Subcutaneous adipose tissue (tissue), 4 donors: ENCODE measurements around the gene CD37. TPM values are rescaled to one million over a fixed set of nuclear protein-coding genes. Genes with fewer than 3 reads are reported as not detected.

Experiments used
- CTCF ChIP-seq: fragments of 450-650 bp; IDR thresholded peaks from one replicate; pipeline ENCODE4 v1.5.1; 2016; ENCODE audit warnings: low read depth, mild to moderate bottlenecking, control low read depth, antibody characterized with exemption, moderate library complexity
- total RNA-seq, 4 donors: library from RNA; depleted of rRNA; stranded (reverse); fragments of >200 nt; gene quantifications; one replicate each; pipeline ENCODE4 v1.1.0, GENCODE V29; 2016

Gene CD37
- total RNA-seq, 4 donors from 2014 or later, result 8.9 to 87.4 (median 21.1) TPM

- TF ChIP-seq CTCF, result no peak
Observed at GRCh38 chr19:49348305-49349189, 13.3 kb downstream of the CD37 start.

- no peak for TF ChIP-seq CTCF
Observed at GRCh38 chr19:49349567-49349966, 14.4 kb downstream of the CD37 start.

- TF ChIP-seq CTCF, result no peak
Observed at GRCh38 chr19:49355909-49356353, 20.7 kb downstream of the CD37 start.

GRCh38 chr19:49356382-49356781 lies 21.2 kb downstream of the CD37 start:
- TF ChIP-seq CTCF, result no peak

- TF ChIP-seq CTCF, result no peak
Observed at GRCh38 chr19:49357186-49357585, 22.0 kb downstream of the CD37 start.

- TF ChIP-seq CTCF, result no peak
Observed at GRCh38 chr19:49359851-49360820, 24.9 kb downstream of the CD37 start.

GRCh38 chr19:49361438-49362047 lies 26.3 kb downstream of the CD37 start:
- TF ChIP-seq CTCF, result no peak
